ENCODE measurements around the gene GARIN5A.

The GARIN5A gene

GRCh38 chr19:50464348-50464747 lies 12.3 kb downstream of the GARIN5A start:
- Histone ChIP-seq H3K27me3 (replicated peaks; ENCODE audit: control insufficient read depth, insufficient read depth, low read length, poor library complexity, severe bottlenecking) (no peaks in the 10 kb centered on the region), H3K4me3 (ENCODE audit: insufficient read depth, low read depth, low read length, poor library complexity, severe bottlenecking) (no peak overlapping the region), H3K9me3 (ENCODE audit: control insufficient read depth, low read length) (no peaks in the 10 kb centered on the region), H3K4me1 (ENCODE audit: control insufficient read depth, insufficient read depth, low read length, poor library complexity, severe bottlenecking) (no peaks in the 10 kb centered on the region), H3K27ac (ENCODE audit: insufficient read depth, low read length, poor library complexity, severe bottlenecking) (no peak overlapping the region), H3K36me3 (ENCODE audit: control insufficient read depth, insufficient read depth, low read length) (no peaks in the 10 kb centered on the region)
- no peak for DNase-seq

DNA sequence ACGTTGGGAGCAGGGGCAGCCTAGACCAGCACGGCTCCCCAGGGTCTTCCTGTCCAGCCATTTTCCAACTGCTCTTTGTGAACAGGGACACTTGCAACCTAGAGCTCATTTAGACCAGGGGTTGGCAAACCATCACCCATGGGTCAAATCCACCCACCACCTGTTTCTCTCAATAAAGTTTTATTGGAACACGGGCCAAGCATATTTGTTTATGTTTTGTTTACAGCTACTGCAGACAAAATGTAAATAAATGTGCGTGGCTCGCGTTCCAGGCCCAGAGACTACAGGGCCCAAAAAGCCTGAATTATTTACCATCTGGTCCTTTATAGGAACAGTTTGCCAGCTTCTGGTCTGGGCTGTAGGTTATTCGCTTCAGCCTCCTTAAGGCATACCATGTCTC lies 13.7 kb downstream of the GARIN5A start:
- DNase-seq, result no peak
- no peaks in the 10 kb centered on the region for H3K4me1 ChIP-seq (ENCODE audit: control insufficient read depth, insufficient read depth, low read length, poor library complexity, severe bottlenecking)
- H3K36me3 ChIP-seq (ENCODE audit: control insufficient read depth, insufficient read depth, low read length), result no peaks in the 10 kb centered on the region
- H3K27ac ChIP-seq (ENCODE audit: insufficient read depth, low read length, poor library complexity, severe bottlenecking), result no peak overlapping the region
- H3K4me3 ChIP-seq (ENCODE audit: insufficient read depth, low read depth, low read length, poor library complexity, severe bottlenecking), result no peak overlapping the region
- peaks cover 6% of the 10 kb centered on the region for H3K27me3 ChIP-seq (replicated peaks; ENCODE audit: control insufficient read depth, insufficient read depth, low read length, poor library complexity, severe bottlenecking)
- no peaks in the 10 kb centered on the region for H3K9me3 ChIP-seq (ENCODE audit: control insufficient read depth, low read length)

- Histone ChIP-seq H3K36me3 (ENCODE audit: control insufficient read depth, insufficient read depth, low read length) (no peaks in the 10 kb centered on the region), H3K27me3 (replicated peaks; ENCODE audit: control insufficient read depth, insufficient read depth, low read length, poor library complexity, severe bottlenecking) (peaks cover 6% of the 10 kb centered on the region), H3K27ac (ENCODE audit: insufficient read depth, low read length, poor library complexity, severe bottlenecking) (no peak overlapping the region), H3K9me3 (ENCODE audit: control insufficient read depth, low read length) (no peaks in the 10 kb centered on the region), H3K4me3 (ENCODE audit: insufficient read depth, low read depth, low read length, poor library complexity, severe bottlenecking) (no peak overlapping the region), H3K4me1 (ENCODE audit: control insufficient read depth, insufficient read depth, low read length, poor library complexity, severe bottlenecking) (no peaks in the 10 kb centered on the region)
- peak in 2 of 3 donors; percentile 19 to 26 for DNase-seq
Measured at GRCh38 chr19:50461066-50461875, 15.4 kb downstream of the GARIN5A start.

DNA sequence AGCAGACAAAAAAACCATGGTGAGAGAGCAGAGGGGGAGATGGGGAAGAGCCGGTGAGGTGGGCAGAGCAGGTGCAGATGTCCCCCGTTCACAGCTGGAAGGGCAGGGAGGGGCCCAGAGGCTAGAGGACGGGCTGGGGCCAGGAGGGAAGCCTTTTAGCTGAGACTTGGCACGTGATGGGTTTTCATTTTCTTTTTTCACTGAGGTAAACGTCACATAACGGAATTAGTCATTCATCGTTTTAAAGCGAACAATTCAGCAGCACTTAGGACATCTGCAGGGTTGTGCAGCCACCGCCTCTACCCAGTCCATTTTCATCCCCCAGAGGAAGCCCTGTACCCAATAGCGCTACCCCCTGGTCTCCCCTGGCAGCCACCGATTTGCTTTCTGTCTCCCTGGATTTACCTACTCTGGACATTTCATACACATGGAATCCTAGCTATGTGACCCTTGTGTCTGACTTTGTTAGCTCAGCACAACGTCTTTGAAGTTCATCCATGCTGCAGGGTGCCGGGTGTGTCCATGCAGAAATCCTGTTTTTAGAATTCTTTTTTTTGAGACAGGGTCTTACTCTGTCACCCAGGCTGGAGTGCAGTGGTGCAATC lies 16.4 kb downstream of the GARIN5A start:
- no peak for DNase-seq
- no peak overlapping the region for H3K27ac ChIP-seq (ENCODE audit: insufficient read depth, low read length, poor library complexity, severe bottlenecking)
- H3K27me3 ChIP-seq (replicated peaks; ENCODE audit: control insufficient read depth, insufficient read depth, low read length, poor library complexity, severe bottlenecking), result peaks cover 6% of the 10 kb centered on the region

DNA sequence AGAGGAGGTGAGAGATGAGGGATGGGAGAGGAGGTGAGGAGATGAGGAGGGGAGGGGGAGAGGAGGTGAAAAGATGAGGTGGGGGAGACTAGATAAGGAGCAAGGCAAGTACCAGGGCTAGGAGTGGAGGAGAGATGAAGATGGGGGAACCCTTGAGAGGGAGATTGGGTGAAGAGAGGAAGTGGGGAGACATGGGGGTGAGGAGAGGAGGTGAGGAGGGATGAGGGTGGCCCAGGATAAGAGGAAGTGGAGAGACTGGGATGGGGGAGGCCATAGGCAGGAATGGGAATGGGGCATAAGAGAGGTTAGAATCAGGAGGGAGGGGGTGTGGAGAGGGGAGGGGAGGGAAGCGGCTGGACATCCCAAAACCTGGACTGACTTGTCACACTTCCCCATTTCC lies 17.0 kb downstream of the GARIN5A start:
- Histone ChIP-seq H3K27ac (ENCODE audit: insufficient read depth, low read length, poor library complexity, severe bottlenecking) (no peak overlapping the region), H3K4me1 (ENCODE audit: control insufficient read depth, insufficient read depth, low read length, poor library complexity, severe bottlenecking) (no peaks in the 10 kb centered on the region), H3K36me3 (ENCODE audit: control insufficient read depth, insufficient read depth, low read length) (no peaks in the 10 kb centered on the region), H3K27me3 (replicated peaks; ENCODE audit: control insufficient read depth, insufficient read depth, low read length, poor library complexity, severe bottlenecking) (peaks cover 6% of the 10 kb centered on the region), H3K4me3 (ENCODE audit: insufficient read depth, low read depth, low read length, poor library complexity, severe bottlenecking) (no peak overlapping the region), H3K9me3 (ENCODE audit: control insufficient read depth, low read length) (no peaks in the 10 kb centered on the region)
- no peak for DNase-seq

More for the DNA sequence above, 16.4 kb downstream of the GARIN5A start:
- Histone ChIP-seq H3K4me3 (ENCODE audit: insufficient read depth, low read depth, low read length, poor library complexity, severe bottlenecking) (no peak overlapping the region), H3K9me3 (ENCODE audit: control insufficient read depth, low read length) (no peaks in the 10 kb centered on the region), H3K4me1 (ENCODE audit: control insufficient read depth, insufficient read depth, low read length, poor library complexity, severe bottlenecking) (no peaks in the 10 kb centered on the region), H3K36me3 (ENCODE audit: control insufficient read depth, insufficient read depth, low read length) (no peaks in the 10 kb centered on the region)

DNA sequence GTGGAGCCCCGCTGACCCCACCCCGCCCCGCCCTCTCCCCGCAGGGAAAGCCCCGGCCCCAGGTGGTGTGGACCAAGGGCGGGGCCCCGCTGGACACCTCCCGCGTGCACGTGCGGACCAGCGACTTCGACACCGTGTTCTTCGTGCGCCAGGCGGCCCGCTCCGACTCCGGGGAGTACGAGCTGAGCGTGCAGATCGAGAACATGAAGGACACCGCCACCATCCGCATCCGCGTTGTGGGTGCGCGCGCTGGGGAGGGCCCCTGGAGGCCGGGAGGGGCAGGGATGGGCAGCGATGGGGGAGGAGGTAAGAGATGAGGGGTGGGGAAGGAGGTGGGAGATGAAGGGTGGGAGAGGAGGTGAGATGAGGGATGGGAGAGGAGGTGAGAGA lies 17.6 kb downstream of the GARIN5A start:
- H3K27me3 ChIP-seq (replicated peaks; ENCODE audit: control insufficient read depth, insufficient read depth, low read length, poor library complexity, severe bottlenecking), result peaks cover 6% of the 10 kb centered on the region
- no peaks in the 10 kb centered on the region for H3K9me3 ChIP-seq (ENCODE audit: control insufficient read depth, low read length)
- H3K4me1 ChIP-seq (ENCODE audit: control insufficient read depth, insufficient read depth, low read length, poor library complexity, severe bottlenecking), result no peaks in the 10 kb centered on the region
- DNase-seq, result no peak
- H3K36me3 ChIP-seq (ENCODE audit: control insufficient read depth, insufficient read depth, low read length), result no peaks in the 10 kb centered on the region
- no peak overlapping the region for H3K27ac ChIP-seq (ENCODE audit: insufficient read depth, low read length, poor library complexity, severe bottlenecking)
- no peak overlapping the region for H3K4me3 ChIP-seq (ENCODE audit: insufficient read depth, low read depth, low read length, poor library complexity, severe bottlenecking)

DNA sequence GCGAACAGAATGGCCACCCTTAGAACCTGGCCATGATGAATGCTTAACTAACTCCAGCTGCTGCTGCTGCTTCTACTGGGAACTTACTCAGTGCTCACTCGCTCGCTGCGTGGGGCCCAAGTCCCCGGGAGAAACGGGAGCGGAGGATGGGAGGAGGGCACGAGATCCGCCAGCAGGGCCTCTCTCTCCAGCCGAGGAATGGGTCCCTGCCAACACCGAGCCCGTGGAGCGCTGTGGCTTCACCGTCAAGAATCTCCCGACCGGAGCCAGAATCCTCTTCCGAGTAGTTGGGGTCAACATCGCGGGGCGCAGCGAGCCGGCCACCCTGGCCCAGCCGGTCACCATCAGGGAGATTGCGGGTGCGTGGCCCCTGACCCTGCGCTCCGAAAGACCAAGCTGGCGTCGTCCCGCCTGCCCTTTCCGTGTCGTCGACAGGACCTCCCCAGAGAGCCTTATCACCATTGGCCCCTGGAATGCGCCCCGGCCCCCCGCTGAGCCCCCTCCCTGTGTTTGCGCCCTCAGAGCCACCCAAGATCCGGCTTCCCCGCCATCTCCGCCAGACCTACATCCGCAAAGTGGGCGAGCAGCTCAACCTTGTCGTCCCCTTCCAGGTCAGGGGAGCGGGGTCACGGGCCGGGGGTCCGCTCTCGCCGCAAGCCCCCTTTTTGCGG lies 18.1 kb downstream of the GARIN5A start:
- Histone ChIP-seq H3K27ac (ENCODE audit: insufficient read depth, low read length, poor library complexity, severe bottlenecking) (no peak overlapping the region), H3K4me1 (ENCODE audit: control insufficient read depth, insufficient read depth, low read length, poor library complexity, severe bottlenecking) (no peaks in the 10 kb centered on the region), H3K36me3 (ENCODE audit: control insufficient read depth, insufficient read depth, low read length) (no peaks in the 10 kb centered on the region), H3K27me3 (replicated peaks; ENCODE audit: control insufficient read depth, insufficient read depth, low read length, poor library complexity, severe bottlenecking) (peaks cover 6% of the 10 kb centered on the region), H3K4me3 (ENCODE audit: insufficient read depth, low read depth, low read length, poor library complexity, severe bottlenecking) (no peak overlapping the region), H3K9me3 (ENCODE audit: control insufficient read depth, low read length) (no peaks in the 10 kb centered on the region)
- DNase-seq, result no peak

- peaks cover 6% of the 10 kb centered on the region for H3K27me3 ChIP-seq (replicated peaks; ENCODE audit: control insufficient read depth, insufficient read depth, low read length, poor library complexity, severe bottlenecking)
- H3K27ac ChIP-seq (ENCODE audit: insufficient read depth, low read length, poor library complexity, severe bottlenecking), result no peak overlapping the region
- no peaks in the 10 kb centered on the region for H3K9me3 ChIP-seq (ENCODE audit: control insufficient read depth, low read length)
- no peak for DNase-seq
- no peak overlapping the region for H3K4me3 ChIP-seq (ENCODE audit: insufficient read depth, low read depth, low read length, poor library complexity, severe bottlenecking)
- no peaks in the 10 kb centered on the region for H3K36me3 ChIP-seq (ENCODE audit: control insufficient read depth, insufficient read depth, low read length)
- no peaks in the 10 kb centered on the region for H3K4me1 ChIP-seq (ENCODE audit: control insufficient read depth, insufficient read depth, low read length, poor library complexity, severe bottlenecking)
Measured at GRCh38 chr19:50457300-50457699, 19.3 kb downstream of the GARIN5A start.

GRCh38 chr19:50455992-50456391 lies 20.7 kb downstream of the GARIN5A start:
- no peaks in the 10 kb centered on the region for H3K36me3 ChIP-seq (ENCODE audit: control insufficient read depth, insufficient read depth, low read length)
- peaks cover 6% of the 10 kb centered on the region for H3K27me3 ChIP-seq (replicated peaks; ENCODE audit: control insufficient read depth, insufficient read depth, low read length, poor library complexity, severe bottlenecking)
- H3K27ac ChIP-seq (ENCODE audit: insufficient read depth, low read length, poor library complexity, severe bottlenecking), result no peak overlapping the region
- no peak overlapping the region for H3K4me3 ChIP-seq (ENCODE audit: insufficient read depth, low read depth, low read length, poor library complexity, severe bottlenecking)
- H3K9me3 ChIP-seq (ENCODE audit: control insufficient read depth, low read length), result no peaks in the 10 kb centered on the region
- H3K4me1 ChIP-seq (ENCODE audit: control insufficient read depth, insufficient read depth, low read length, poor library complexity, severe bottlenecking), result no peaks in the 10 kb centered on the region
- no peak for DNase-seq

GRCh38 chr19:50453243-50453642 lies 23.4 kb downstream of the GARIN5A start:
- no peak for DNase-seq
- no peaks in the 10 kb centered on the region for H3K36me3 ChIP-seq (ENCODE audit: control insufficient read depth, insufficient read depth, low read length)
- H3K4me1 ChIP-seq (ENCODE audit: control insufficient read depth, insufficient read depth, low read length, poor library complexity, severe bottlenecking), result no peaks in the 10 kb centered on the region
- H3K27ac ChIP-seq (ENCODE audit: insufficient read depth, low read length, poor library complexity, severe bottlenecking), result no peak overlapping the region
- no peaks in the 10 kb centered on the region for H3K9me3 ChIP-seq (ENCODE audit: control insufficient read depth, low read length)
- H3K4me3 ChIP-seq (ENCODE audit: insufficient read depth, low read depth, low read length, poor library complexity, severe bottlenecking), result no peak overlapping the region
- H3K27me3 ChIP-seq (replicated peaks; ENCODE audit: control insufficient read depth, insufficient read depth, low read length, poor library complexity, severe bottlenecking), result peaks cover under 1% of the 10 kb centered on the region

Data from effector memory CD4-positive, alpha-beta T cell (primary cell).